H1 (cell line): ENCODE data around the gene C1orf87. TPM values are rescaled to one million over a fixed set of nuclear protein-coding genes. Genes with fewer than 3 reads are reported as not detected.

Source experiments
- CTCF ChIA-PET: fragments of 300-600 bp; sonication (Branson Sonifier 250); formaldehyde crosslinking; loops from one replicate; lab custom pipeline; 2021; ENCODE audit not compliant: partially characterized antibody; lab: Charles Lee
- POLR2A ChIA-PET: fragments of 300-600 bp; sonication (Branson Sonifier 250); formaldehyde crosslinking; loops from one replicate; lab custom pipeline; 2021; ENCODE audit warnings: inconsistent platforms; ENCODE audit not compliant: partially characterized antibody; lab: Charles Lee
- DNase-seq, 2 experiments: peaks; one replicate each; pipeline versions ENCODE4 v3.0.0 to v3.0.0-alpha.2; 2010 to 2022; ENCODE audit warnings: low spot score in 2 of 2, low read depth in 1 of 2, mixed read lengths in 1 of 2
- FAIRE-seq: peaks from 2 replicates; lab custom pipeline; 2011; peaks lifted over from hg19 to GRCh38; lab: Jason Lieb, UNC
- H2AFZ ChIP-seq: 2 replicates; pipeline ENCODE4 v1.8.1; 2012; ENCODE audit warnings: low read length, inconsistent platforms
- H2AK5ac ChIP-seq: 2 replicates; pipeline ENCODE4 v1.6.1; 2013; ENCODE audit warnings: low read depth, low read length
- H2BK120ac ChIP-seq: replicated peaks from 2 replicates; pipeline ENCODE3; 2013; ENCODE audit warnings: low read depth, low read length, inconsistent platforms
- H2BK12ac ChIP-seq: 2 replicates; pipeline ENCODE4 v1.6.1; 2013; ENCODE audit warnings: low read depth, low read length
- H2BK15ac ChIP-seq: 2 replicates; pipeline ENCODE4 v1.6.1; 2013; ENCODE audit warnings: low read length
- H2BK20ac ChIP-seq: 2 replicates; pipeline ENCODE4 v1.6.1; 2013; ENCODE audit warnings: low read length
- H2BK5ac ChIP-seq: 2 replicates; pipeline ENCODE4 v1.6.1; 2013; ENCODE audit warnings: low read depth, low read length
- H3K14ac ChIP-seq: 2 replicates; pipeline ENCODE4 v1.6.1; 2013; ENCODE audit warnings: inconsistent platforms; ENCODE audit not compliant: insufficient read length
- H3K18ac ChIP-seq: 2 replicates; pipeline ENCODE4 v1.6.1; 2013; ENCODE audit warnings: low read length; ENCODE audit errors: extremely low read depth
- H3K23ac ChIP-seq: 2 replicates; pipeline ENCODE4 v1.6.1; 2013; ENCODE audit warnings: inconsistent platforms; ENCODE audit not compliant: insufficient read length
- H3K23me2 ChIP-seq: 2 replicates; pipeline ENCODE4 v1.6.1; 2013; ENCODE audit warnings: low read depth, low read length
- H3K27ac ChIP-seq: 2 replicates; pipeline ENCODE4 v1.6.1; 2011; ENCODE audit warnings: low read depth, low read length, inconsistent platforms
- H3K27me3 ChIP-seq, 4 experiments: replicated peaks in 1 of 4; 1 replicate in 1 of 4; 2 replicates in 3 of 4; pipeline versions ENCODE4 v1.6.1 to v1.8.1; 2011 to 2013; ENCODE audit warnings: low read length in 3 of 4, mild to moderate bottlenecking in 3 of 4, inconsistent platforms in 2 of 4, mixed read lengths in 2 of 4, moderate library complexity in 1 of 4; ENCODE audit not compliant: control insufficient read depth in 3 of 4, insufficient read depth in 3 of 4; ENCODE audit errors: extremely low read depth in 1 of 4
- H3K36me3 ChIP-seq, 4 experiments: 2 replicates each; pipeline versions ENCODE4 v1.6.1 to v1.8.1; 2011 to 2013; ENCODE audit warnings: mild to moderate bottlenecking in 4 of 4, low read length in 3 of 4, moderate library complexity in 2 of 4, control low read depth in 1 of 4, inconsistent platforms in 1 of 4; ENCODE audit not compliant: insufficient read depth in 4 of 4, control insufficient read depth in 2 of 4
- H3K4ac ChIP-seq: replicated peaks from 2 replicates; pipeline ENCODE3; 2013; ENCODE audit warnings: low read length, low read depth, mixed read lengths, inconsistent platforms; ENCODE audit not compliant: insufficient read length
- H3K4me1 ChIP-seq, 4 experiments: replicated peaks in 1 of 4; 1 replicate in 1 of 4; 2 replicates in 3 of 4; pipeline versions ENCODE4 v1.6.1 to v1.8.1; 2011 to 2013; ENCODE audit warnings: low read length in 3 of 4, inconsistent platforms in 2 of 4, mixed read lengths in 1 of 4; ENCODE audit not compliant: insufficient read depth in 4 of 4, control insufficient read depth in 3 of 4
- H3K4me2 ChIP-seq, 2 experiments: 2 replicates each; pipeline versions ENCODE4 v1.6.1 to v1.8.1; 2011 to 2013; ENCODE audit warnings: low read depth in 2 of 2, low read length in 2 of 2, control low read depth in 1 of 2, inconsistent platforms in 1 of 2, mild to moderate bottlenecking in 1 of 2; ENCODE audit not compliant: insufficient read depth in 1 of 2
- H3K4me3 ChIP-seq, 4 experiments: fragments of 200-600, 300-600 bp in 1 of 4; sonication (generic), shearing (Covaris generic), sonication (Bioruptor Twin) in 1 of 4; 2 replicates each; pipeline versions ENCODE4 v1.5.1 to v1.8.1; 2011 to 2016; ENCODE audit warnings: low read length in 4 of 4, low read depth in 3 of 4, control low read depth in 2 of 4, inconsistent platforms in 2 of 4, mild to moderate bottlenecking in 2 of 4, mixed read lengths in 1 of 4, moderate library complexity in 1 of 4; ENCODE audit not compliant: insufficient read depth in 2 of 4; ENCODE audit errors: extremely low read depth in 1 of 4
- H3K56ac ChIP-seq: replicated peaks from 2 replicates; pipeline ENCODE3; 2013; ENCODE audit warnings: low read depth, mild to moderate bottlenecking, mixed read lengths, low read length, inconsistent platforms; ENCODE audit not compliant: insufficient read length
- H3K79me1 ChIP-seq: 2 replicates; pipeline ENCODE4 v1.6.1; 2013; ENCODE audit warnings: low read depth, low read length, control low read depth
- H3K79me2 ChIP-seq, 2 experiments: 2 replicates each; pipeline versions ENCODE4 v1.6.1 to v1.8.1; 2012 to 2013; ENCODE audit warnings: low read length in 2 of 2, mild to moderate bottlenecking in 2 of 2, inconsistent platforms in 1 of 2; ENCODE audit not compliant: insufficient read depth in 2 of 2, control insufficient read depth in 1 of 2
- H3K9ac ChIP-seq, 4 experiments: replicated peaks in 1 of 4; 1 replicate in 1 of 4; 2 replicates in 3 of 4; pipeline versions ENCODE4 v1.6.1 to v1.8.1; 2011 to 2013; ENCODE audit warnings: low read depth in 3 of 4, low read length in 3 of 4, control low read depth in 2 of 4, mild to moderate bottlenecking in 2 of 4, moderate library complexity in 2 of 4, inconsistent platforms in 1 of 4; ENCODE audit errors: extremely low read depth in 1 of 4
- H3K9me3 ChIP-seq, 2 experiments: 2 replicates each; pipeline versions ENCODE4 v1.6.1 to v1.8.1; 2012 to 2013; ENCODE audit warnings: mild to moderate bottlenecking in 2 of 2, moderate library complexity in 2 of 2, control low read depth in 1 of 2, inconsistent platforms in 1 of 2, low read depth in 1 of 2, low read length in 1 of 2, mixed read lengths in 1 of 2; ENCODE audit not compliant: insufficient read depth in 2 of 2
- H4K20me1 ChIP-seq, 2 experiments: replicated peaks in 1 of 2; 2 replicates each; pipeline versions ENCODE3 to v1.8.1; 2011 to 2013; ENCODE audit warnings: inconsistent platforms in 2 of 2, low read length in 2 of 2, mild to moderate bottlenecking in 1 of 2; ENCODE audit not compliant: insufficient read depth in 2 of 2, control insufficient read depth in 1 of 2
- H4K5ac ChIP-seq: 2 replicates; pipeline ENCODE4 v1.6.1; 2013; ENCODE audit warnings: low read length, low read depth, mixed read lengths, inconsistent platforms; ENCODE audit not compliant: insufficient read length
- H4K8ac ChIP-seq: 2 replicates; pipeline ENCODE4 v1.8.0; 2013; ENCODE audit warnings: mild to moderate bottlenecking, moderate library complexity, low read length, inconsistent platforms; ENCODE audit not compliant: insufficient read depth; ENCODE audit errors: extremely low read depth
- H4K91ac ChIP-seq: replicated peaks from 2 replicates; pipeline ENCODE3; 2013; ENCODE audit warnings: low read length, mixed read lengths, inconsistent platforms; ENCODE audit not compliant: insufficient read length
- BCL11A ChIP-seq, 2 experiments: IDR thresholded peaks; one replicate each; pipeline ENCODE4 v1.6.1; 2011; ENCODE audit warnings: low read depth in 2 of 2, low read length in 2 of 2, mild to moderate bottlenecking in 2 of 2
- EGR1 ChIP-seq: IDR thresholded peaks from 2 replicates; pipeline ENCODE4 v1.6.1; 2011; ENCODE audit warnings: low read depth, low read length, borderline replicate concordance
- EZH2 ChIP-seq: fragments of 200-600 bp; sonication (generic); IDR thresholded peaks from 2 replicates; pipeline ENCODE4 v1.7.1; 2012; ENCODE audit warnings: low read depth, mild to moderate bottlenecking, moderate library complexity, low read length, inconsistent platforms; ENCODE audit not compliant: severe bottlenecking
- FOSL1 ChIP-seq: IDR thresholded peaks from 2 replicates; pipeline ENCODE4 v1.6.1; 2011; ENCODE audit warnings: mild to moderate bottlenecking, low read depth, low read length, moderate library complexity; ENCODE audit not compliant: insufficient read depth
- JUN ChIP-seq: IDR thresholded peaks from 2 replicates; pipeline ENCODE4 v1.6.1; 2011; ENCODE audit warnings: low read depth, mild to moderate bottlenecking, improper control_type of control experiment, low read length
- NANOG ChIP-seq: IDR thresholded peaks from 2 replicates; pipeline ENCODE4 v1.6.1; 2011; ENCODE audit warnings: low read length, low read depth, mild to moderate bottlenecking, inconsistent platforms; ENCODE audit not compliant: insufficient read depth, poor library complexity, severe bottlenecking
- NRF1 ChIP-seq: IDR thresholded peaks from 2 replicates; pipeline ENCODE4 v1.6.1; 2011; ENCODE audit warnings: mild to moderate bottlenecking, low read depth, low read length, improper control_type of control experiment
- POU5F1 ChIP-seq: IDR thresholded peaks from 2 replicates; pipeline ENCODE4 v1.6.1; 2011; ENCODE audit warnings: low read depth, mild to moderate bottlenecking, low read length, moderate library complexity
- RNF2 ChIP-seq: fragments of 200-900, 300-1000 bp; sonication (generic); IDR thresholded peaks from 2 replicates; pipeline ENCODE4 v1.7.1; 2016; ENCODE audit warnings: borderline replicate concordance, low read depth, mild to moderate bottlenecking, antibody characterized with exemption, low read length; ENCODE audit not compliant: poor library complexity, severe bottlenecking; ENCODE audit errors: missing control alignments
- SAP30 ChIP-seq: fragments of 300-600 bp; sonication (generic); IDR thresholded peaks from 2 replicates; pipeline ENCODE4 v1.7.1; 2012; ENCODE audit warnings: low read length, moderate library complexity, mild to moderate bottlenecking, inconsistent platforms; ENCODE audit not compliant: insufficient read depth, insufficient replicate concordance
- SIX5 ChIP-seq: IDR thresholded peaks from 2 replicates; pipeline ENCODE4 v1.6.1; 2011; ENCODE audit warnings: mild to moderate bottlenecking, low read depth, low read length
- SP1 ChIP-seq: IDR thresholded peaks from 2 replicates; pipeline ENCODE4 v1.6.1; 2011; ENCODE audit warnings: low read depth, low read length
- TBP ChIP-seq: IDR thresholded peaks from 2 replicates; pipeline ENCODE4 v1.6.1; 2011; ENCODE audit warnings: low read depth, low read length, improper control_type of control experiment
- WGBS, 2 experiments: shearing (Covaris generic) in 1 of 2; methylation state at CpG; one replicate each; pipeline versions ENCODE4 v1.1.6 to v1.1.7; 2013 to 2015; ENCODE audit warnings: low lambda C conversion rate in 2 of 2, mixed read lengths in 2 of 2, inconsistent platforms in 1 of 2, low coverage in 1 of 2, missing lambda C conversion rate in 1 of 2; ENCODE audit not compliant: insufficient replicate concordance in 2 of 2, insufficient coverage in 1 of 2, insufficient read length in 1 of 2; ENCODE audit errors: extremely low coverage in 1 of 2, missing lambda C conversion rate in 1 of 2; 5-methylcytosine and 5-hydroxymethylcytosine counted together
- polyA plus RNA-seq, 7 experiments: library from polyadenylated mRNA; depleted of rRNA in 3 of 7; stranded (reverse) in 5 of 7; unstranded in 2 of 7; fragments of >200 nt in 5 of 7; fragments of 200-250 nt in 2 of 7; gene quantifications; 1 replicate in 5 of 7; 2 replicates in 1 of 7; 4 replicates in 1 of 7; pipeline versions ENCODE4 v1.2.1 to v1.2.3, GENCODE V29; 2011 to 2013; ENCODE audit warnings: missing spikeins in 2 of 7, mixed read lengths in 2 of 7
- total RNA-seq: library from RNA; stranded (reverse); fragmentation: NEBNext Ultra II Directional; extraction: Animal tissue kit (Norgen Biotek cat#: 25700); gene quantifications from 2 replicates; pipeline ENCODE4 v1.2.1, GENCODE V29; 2021

The C1orf87 gene
- total and polyA plus RNA-seq, 2 of the 8 experiments (the other 6 are each of a cell fraction or from before 2014, with no cell fraction given), result 0.41 TPM; not detected in 1

GRCh38 chr1:60090655-60091054 lies 17.1 kb upstream of the C1orf87 start:
- H3K27ac ChIP-seq, result no peak overlapping the region
- no peaks in the 10 kb centered on the region for H3K79me1 ChIP-seq
- no peak for DNase-seq
- no peak overlapping the region for H3K14ac ChIP-seq
- no peak overlapping the region for H3K9ac ChIP-seq
- no peak overlapping the region for H3K56ac ChIP-seq
- no peaks in the 10 kb centered on the region for H4K20me1 ChIP-seq
- CTCF ChIA-PET, result interaction anchor here (1.7 to 2.2 kb wide), 2 partner anchors 11 to 114 kb away, joined by 4 to 5 read pairs; no protein-coding TSS in a partner anchor
- no peak overlapping the region for H2BK15ac ChIP-seq
- H2BK5ac ChIP-seq, result no peak overlapping the region
- no peaks in the 10 kb centered on the region for H3K27me3 ChIP-seq
- no peak overlapping the region for H3K4me2 ChIP-seq
- no peaks in the 10 kb centered on the region for H3K36me3 ChIP-seq
- H3K79me2 ChIP-seq, result no peaks in the 10 kb centered on the region
- no peak overlapping the region for H3K18ac ChIP-seq
- H2BK20ac ChIP-seq, result no peak overlapping the region
- H4K8ac ChIP-seq, result no peak overlapping the region
- POLR2A ChIA-PET, result no interaction called here
- no peak overlapping the region for H4K91ac ChIP-seq
- H3K4ac ChIP-seq, result no peak overlapping the region
- H3K4me3 ChIP-seq, result no peak overlapping the region
- H2AK5ac ChIP-seq, result no peak overlapping the region
- no peaks in the 10 kb centered on the region for H3K23me2 ChIP-seq
- no peak for FAIRE-seq
- no peak overlapping the region for H2BK120ac ChIP-seq
- H3K9me3 ChIP-seq, result no peaks in the 10 kb centered on the region
- no peak overlapping the region for H2BK12ac ChIP-seq
- H2AFZ ChIP-seq, result no peak overlapping the region
- H4K5ac ChIP-seq, result no peak overlapping the region
- H3K4me1 ChIP-seq, result no peaks in the 10 kb centered on the region
- 94% methylated on average over 2 of the region's 2 CpGs; no CpG with 5 or more reads in 1 of the 2 experiments for WGBS, 2 experiments
- no peak overlapping the region for H3K23ac ChIP-seq
- no peak for TF ChIP-seq FOSL1
- no peak for TF ChIP-seq SIX5
- no peak for TF ChIP-seq NANOG
- TF ChIP-seq EGR1, result no peak
- no peak for TF ChIP-seq TBP
- TF ChIP-seq EZH2, result no peak
- no peak for TF ChIP-seq RNF2
- no peak for TF ChIP-seq NRF1
- no peak for TF ChIP-seq SP1
- TF ChIP-seq JUN, result no peak
- TF ChIP-seq BCL11A (IDR thresholded peaks at IDR 0.05; ENCODE audit: low read depth in 2 of 2, low read length in 2 of 2), result no peak
- TF ChIP-seq POU5F1, result no peak
- TF ChIP-seq SAP30, result no peak
